ENCODE results near the gene TBC1D22A.

GRCh38 chr22:47205554-47205953, 443.1 kb downstream of the TBC1D22A start:
- TF ChIP-seq NFYB (IDR thresholded peaks at IDR 0.05; ENCODE audit: insufficient read depth, low read depth, low read length) (no peak), DPF2 (IDR thresholded peaks at IDR 0.05) (no peak), ZNF217 (IDR thresholded peaks at IDR 0.05) (no peak), NR2C2 (IDR thresholded peaks at IDR 0.05; ENCODE audit: borderline replicate concordance, control insufficient read depth, insufficient read length, low read depth) (no peak), POLR2A (IDR thresholded peaks at IDR 0.05; ENCODE audit: low read depth, low read length) (no peak), CTCF (IDR thresholded peaks at IDR 0.05 in 2 of 3, conservative IDR thresholded peaks at IDR 0.05 in 1 of 3; ENCODE audit: control insufficient read depth in 2 of 3, extremely low read depth in 1 of 3, insufficient read depth in 1 of 3, low read depth in 3 of 3, low read length in 3 of 3) (no peak), TAF1 (IDR thresholded peaks at IDR 0.05; ENCODE audit: borderline replicate concordance, low read depth, low read length) (no peak)

All from GM12878 (cell line).